ENCODE measurements around the gene PCK2. TPM values are rescaled to one million over a fixed set of nuclear protein-coding genes. Genes with fewer than 3 reads are reported as not detected.

PCK2 gene
- total and polyA plus RNA-seq, 2 of the 13 experiments (the other 11 are each of a cell fraction or from before 2014, with no cell fraction given): 129 to 272 TPM

GRCh38 chr14:24051789-24052655 is 42.1 kb upstream of the PCK2 start, which contains the start of gene CARMIL3 (continued):
- peak in 1 of 2 experiments; percentile 85; a peak in 2 of 4 replicates for TF ChIP-seq HMGXB4 (CRISPR knock-in tag; IDR thresholded peaks at IDR 0.05; ENCODE audit: borderline replicate concordance in 1 of 2, low read depth in 1 of 2)
- no peak for TF ChIP-seq JUNB (CRISPR knock-in tag; IDR thresholded peaks at IDR 0.05; ENCODE audit: borderline replicate concordance)
- TF ChIP-seq POLR2AphosphoS2 (IDR thresholded peaks at IDR 0.05; ENCODE audit: low read depth, low read length): no peak
- TF ChIP-seq CEBPB (IDR thresholded peaks at IDR 0.05; ENCODE audit: borderline replicate concordance, low read depth, low read length): no peak
- TF ChIP-seq EEA1 (CRISPR knock-in tag; IDR thresholded peaks at IDR 0.05; ENCODE audit: borderline replicate concordance): no peak; the same call in 1 of the 2 replicates
- TF ChIP-seq KIAA2018 (CRISPR knock-in tag; IDR thresholded peaks at IDR 0.05; ENCODE audit: borderline replicate concordance): 0 out of 2 replicates have a peak, but pooled peaks have one; percentile 31
- TF ChIP-seq NCOR1 (IDR thresholded peaks at IDR 0.05; ENCODE audit: borderline replicate concordance, low read length): no peak
- TF ChIP-seq ELF4 (CRISPR knock-in tag; IDR thresholded peaks at IDR 0.05; ENCODE audit: borderline replicate concordance): no peak
- peak; percentile 63; the same call in 1 of the 2 replicates for TF ChIP-seq POGK (CRISPR knock-in tag; conservative IDR thresholded peaks at IDR 0.05)
- no peak; a peak in 1 of 4 replicates for TF ChIP-seq ATF4 (CRISPR knock-in tag; IDR thresholded peaks at IDR 0.05)
- peak; percentile 49 for TF ChIP-seq SPEN (CRISPR knock-in tag; IDR thresholded peaks at IDR 0.05; ENCODE audit: low read depth)
- TF ChIP-seq MZF1 (CRISPR knock-in tag; IDR thresholded peaks at IDR 0.05; ENCODE audit: borderline replicate concordance): 0 out of 2 replicates have a peak, but pooled peaks have one; percentile 19
- no peak for TF ChIP-seq ARNT (IDR thresholded peaks at IDR 0.05)
- TF ChIP-seq CEBPG (CRISPR knock-in tag; IDR thresholded peaks at IDR 0.05): no peak
